EH (cell line): ENCODE results near the gene NT5C1B.
A peak's percentile ranks its signal among the peaks of the same experiment; 100 is the strongest.
"Not testable (repeated sequence)": the region's sequence is repeated elsewhere in the genome, so short reads cannot be mapped to it uniquely, and the experiment has no call there.

ENCODE experiments used
- DNase-seq: peaks from one replicate; pipeline ENCODE4 v3.0.0-alpha.2; 2015; ENCODE audit warnings: low read depth

NT5C1B gene

DNA sequence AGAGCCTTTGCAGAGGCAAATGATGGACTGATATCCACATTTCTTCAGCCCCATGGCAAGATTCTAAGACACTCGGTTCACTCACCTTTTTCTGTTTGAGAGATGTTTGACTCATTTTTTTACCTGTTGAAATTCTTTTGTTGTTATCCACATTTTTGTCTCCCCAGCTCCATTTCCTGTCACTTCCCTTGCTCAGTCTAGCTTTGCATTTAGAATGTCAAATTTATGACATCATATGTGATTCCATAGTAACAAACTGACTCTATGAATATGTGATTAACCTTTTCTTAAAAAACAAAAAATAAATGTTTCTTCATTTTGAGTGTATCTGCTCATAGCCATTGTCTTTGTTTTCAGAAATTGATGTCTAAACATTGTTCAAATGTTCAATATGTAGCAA is at the start of gene NT5C1B:
TSS of gene NT5C1B (minus strand) at position 216 of the 400 bp plus-strand sequence. CDS start at position 115, 101 bp downstream.
- DNase-seq, result no peak

DNA sequence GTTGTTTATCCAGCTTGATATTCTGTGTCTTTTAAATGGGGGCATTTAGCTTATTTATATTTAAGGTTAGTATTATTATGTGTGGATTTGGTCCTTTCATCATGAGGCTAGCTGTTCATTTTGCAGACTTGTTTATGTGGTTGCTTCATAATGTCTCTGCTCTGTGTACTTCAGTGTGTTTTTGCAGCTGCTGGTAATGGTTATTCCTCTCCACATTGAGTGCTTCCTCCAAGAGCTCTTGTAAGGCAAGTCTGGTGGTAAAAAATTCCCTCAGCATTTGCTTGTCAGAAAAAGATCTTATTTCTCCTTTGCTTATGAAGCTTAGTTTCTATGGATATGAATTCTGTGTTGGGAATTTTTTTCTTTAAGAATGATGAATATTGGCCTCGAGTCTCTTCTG is 47.8 kb upstream of the NT5C1B start:
- no peak for DNase-seq

DNA sequence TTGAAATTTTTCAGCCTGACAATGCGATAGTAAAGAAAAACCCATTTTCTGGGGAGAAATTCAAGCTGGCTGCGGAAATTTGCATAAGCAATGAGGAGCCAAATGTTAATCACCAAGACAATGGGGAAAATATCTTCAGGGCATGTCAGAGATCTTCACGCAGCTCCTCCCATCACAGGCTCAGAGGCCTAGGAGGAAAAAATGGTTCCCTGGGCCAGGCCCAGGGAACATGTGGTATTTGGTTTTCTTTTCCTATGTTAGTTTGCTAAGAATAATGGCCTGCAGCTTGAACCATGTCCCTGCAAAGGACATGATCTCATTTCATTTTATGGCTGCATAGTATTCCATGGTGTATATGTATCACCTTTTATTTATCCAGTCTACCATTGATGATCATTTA is 43.3 kb upstream of the NT5C1B start:
- not testable (repeated sequence) for DNase-seq

DNA sequence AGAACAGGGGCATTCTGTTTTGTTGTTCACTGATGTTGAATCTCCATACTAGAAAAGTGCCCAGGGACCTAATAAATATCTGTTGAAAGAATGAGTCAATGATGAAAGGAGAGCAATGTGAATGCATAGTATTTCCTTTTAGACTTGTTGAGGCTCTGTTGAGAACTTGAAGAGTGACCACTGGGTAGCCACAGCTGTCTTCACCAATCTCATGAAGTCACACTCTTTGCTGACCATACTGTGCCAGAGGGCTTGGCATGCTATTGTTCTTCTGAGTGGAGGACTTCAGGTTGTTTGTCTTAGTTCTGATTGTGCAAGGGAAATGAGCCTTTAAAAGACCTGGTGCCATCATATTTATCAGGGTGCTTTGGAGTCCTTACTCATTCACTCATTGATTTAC is 41.6 kb upstream of the NT5C1B start:
- DNase-seq, result peak; percentile 61

DNA sequence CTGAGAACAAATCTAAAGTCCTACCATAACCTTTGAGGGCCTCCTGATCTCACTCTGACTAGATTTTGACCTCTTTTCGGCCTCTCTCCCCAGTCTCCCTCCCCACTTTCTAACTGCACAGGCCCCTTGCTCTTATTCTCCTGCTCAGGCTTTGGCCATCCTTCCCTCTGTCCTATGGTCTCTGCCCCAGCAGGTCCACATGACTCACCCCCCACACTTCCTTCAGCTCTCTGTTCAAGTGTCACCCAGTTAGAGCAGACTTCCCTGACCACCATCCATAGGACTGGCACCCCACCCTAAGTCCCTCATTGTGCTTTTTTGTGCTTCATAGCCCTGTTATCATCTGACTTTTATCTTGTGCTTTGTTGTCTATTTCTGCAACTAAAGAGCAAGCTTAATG is 41.2 kb upstream of the NT5C1B start:
- peak; percentile 54 for DNase-seq

DNA sequence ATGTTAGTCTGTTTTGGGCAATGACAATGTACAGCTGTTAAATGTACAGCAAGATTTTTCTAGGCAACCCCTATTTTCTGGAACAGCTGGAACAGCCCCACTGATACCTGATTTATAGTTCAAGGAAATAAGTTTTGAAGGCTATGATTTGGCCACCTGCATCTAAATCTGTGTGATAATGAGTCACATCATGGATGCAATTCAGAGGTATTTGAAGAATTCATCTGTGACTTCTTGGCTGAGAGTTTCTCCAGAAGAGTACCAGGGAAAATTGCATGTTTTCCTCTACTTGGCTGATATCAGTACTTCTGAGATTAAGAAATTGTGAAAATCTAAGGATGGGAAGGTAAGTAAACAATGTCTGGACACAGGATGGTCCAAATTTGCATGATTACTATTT is 40.7 kb upstream of the NT5C1B start:
- DNase-seq, result peak; percentile 82

DNA sequence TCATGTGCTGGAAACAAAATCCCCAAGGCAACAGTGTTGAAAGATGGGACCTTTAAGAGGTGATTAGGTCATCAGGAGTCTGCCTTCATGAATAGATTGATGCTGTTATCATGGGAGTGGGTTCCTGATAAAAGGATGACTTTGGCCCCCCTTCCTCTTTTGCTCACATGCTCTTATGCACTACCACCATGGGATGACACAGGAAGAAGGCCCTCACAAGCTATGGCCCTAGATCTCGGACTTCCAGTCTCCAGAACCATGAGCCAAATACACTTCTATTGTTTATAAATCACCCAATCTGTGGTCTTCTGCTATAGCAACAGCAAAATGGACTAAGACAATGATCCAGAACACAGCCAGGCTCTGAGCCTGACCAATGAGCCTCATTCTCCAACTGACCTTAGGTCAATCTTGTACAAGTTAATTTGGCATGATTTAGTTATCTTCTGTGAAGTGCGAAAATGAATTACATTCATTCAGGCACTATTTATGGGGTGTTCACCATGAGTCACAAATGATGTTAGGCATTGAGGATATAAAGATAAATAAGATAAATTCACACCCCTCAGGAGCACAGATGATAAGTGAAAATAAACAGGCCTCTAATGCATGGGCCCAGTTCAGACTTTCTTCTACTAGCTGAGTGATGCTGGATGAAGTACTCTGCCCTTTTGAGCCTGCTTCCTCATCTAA is 37.7 kb upstream of the NT5C1B start:
- DNase-seq, result peak; percentile 55

DNA sequence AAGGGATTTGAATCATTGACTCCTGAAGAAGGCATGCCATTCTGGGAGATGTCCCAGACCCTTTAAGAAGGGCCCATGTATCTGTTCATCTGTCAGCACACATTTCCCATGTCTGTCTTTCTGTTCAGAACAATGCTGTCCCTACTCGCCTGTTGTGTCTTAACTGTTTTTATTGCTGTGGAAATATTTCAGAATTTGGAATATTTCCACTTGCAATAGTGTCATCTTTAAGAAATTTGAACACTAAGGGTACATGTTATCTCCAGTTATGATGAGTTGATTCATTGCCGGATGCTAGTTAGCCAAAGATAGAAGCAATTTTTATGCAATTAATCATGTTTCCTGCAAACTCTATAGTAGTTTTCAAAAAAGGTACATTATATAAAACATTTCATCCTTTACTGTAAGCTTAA is 36.9 kb upstream of the NT5C1B start:
- peak; percentile 94 for DNase-seq

DNA sequence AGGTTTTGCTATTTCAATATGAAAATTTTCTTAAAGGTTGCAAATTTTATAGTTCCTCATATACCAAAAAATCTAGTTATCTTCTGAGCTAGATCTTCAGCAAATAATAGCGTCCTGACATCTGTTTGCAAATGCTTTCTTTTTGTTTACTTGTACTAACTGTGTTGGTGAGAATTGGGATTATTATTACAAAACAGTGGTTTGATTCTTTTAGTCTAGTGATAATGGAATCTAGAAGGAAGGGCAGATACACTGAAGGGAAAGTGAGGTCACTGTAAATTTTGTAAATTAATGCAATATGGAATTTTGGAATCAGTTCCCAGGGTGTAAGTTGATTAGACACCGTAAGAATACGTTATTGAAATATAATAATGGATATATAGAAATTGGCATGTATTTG is 36.2 kb upstream of the NT5C1B start:
- DNase-seq, result no peak

DNA sequence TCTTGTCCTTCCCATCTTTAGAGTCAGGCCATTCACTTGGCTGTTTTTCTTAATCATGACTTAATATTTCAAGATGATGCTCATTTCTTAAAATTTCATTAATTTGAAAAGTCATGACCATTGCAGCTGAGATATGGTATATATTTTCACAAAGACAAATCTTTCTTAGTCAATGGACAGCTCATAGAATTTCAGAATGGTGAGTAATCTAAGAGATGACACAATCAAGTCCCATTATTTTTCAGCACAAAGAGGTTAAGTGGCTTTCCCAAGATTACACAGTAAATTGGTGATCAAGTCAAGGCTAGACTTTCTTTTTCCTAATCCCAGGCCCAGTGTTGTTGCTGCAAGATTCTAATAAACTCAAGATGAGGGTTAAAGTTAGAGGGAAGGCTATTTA is 34.4 kb upstream of the NT5C1B start:
- peak; percentile 84 for DNase-seq

DNA sequence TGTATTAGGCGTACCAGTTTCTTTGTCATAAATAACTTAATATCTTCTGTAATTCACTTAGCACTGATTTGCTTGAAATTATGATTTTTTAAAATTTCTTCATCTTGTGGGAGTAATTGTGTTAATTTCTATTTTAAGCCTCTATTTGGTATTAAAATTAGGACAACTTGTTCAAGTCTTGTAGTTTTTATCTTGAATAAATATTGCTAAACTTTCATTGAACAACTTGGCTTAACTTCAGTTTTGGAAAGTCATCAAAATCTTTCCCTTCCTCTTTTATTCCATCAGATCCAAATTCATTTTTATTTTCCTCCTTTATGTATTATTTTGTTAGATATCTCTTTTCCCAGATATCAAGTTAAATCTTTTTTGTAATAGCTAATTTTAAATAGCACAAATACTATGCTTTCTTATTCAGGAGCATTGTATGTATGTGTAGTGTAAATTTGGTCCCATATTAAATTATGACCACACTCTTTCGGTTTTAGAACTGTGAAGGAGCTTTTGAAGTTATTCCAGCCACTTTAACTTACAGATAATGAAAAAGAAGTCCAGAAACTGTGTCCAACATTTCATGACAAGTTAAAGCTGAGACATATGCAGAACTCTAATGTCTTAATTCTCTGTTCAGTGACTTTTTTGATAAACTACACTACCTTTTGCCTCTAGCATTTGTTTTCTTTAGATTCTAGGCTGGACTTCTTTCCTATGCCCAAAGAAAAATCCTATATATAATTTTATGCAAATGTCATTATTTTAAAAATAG is 31.7 kb upstream of the NT5C1B start:
- no peak for DNase-seq

DNA sequence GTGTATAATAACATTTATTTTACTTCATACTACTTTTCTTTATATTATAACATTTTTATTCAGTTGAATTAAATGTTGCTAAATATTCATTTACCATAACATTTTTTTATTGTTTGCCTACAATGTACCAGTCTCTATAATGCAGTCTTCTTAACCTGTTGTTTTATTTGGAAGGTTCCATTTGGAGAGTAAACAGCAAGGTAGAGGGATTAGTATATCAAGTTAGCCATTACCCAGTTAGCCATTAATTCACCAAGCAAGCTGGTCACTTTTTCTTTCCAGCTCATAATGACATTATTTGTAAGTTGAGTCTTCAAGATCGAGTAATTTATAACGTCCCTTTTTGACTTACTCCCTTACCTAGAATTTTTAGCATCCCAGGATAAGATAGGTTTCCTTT is 29.7 kb upstream of the NT5C1B start:
- no peak for DNase-seq

DNA sequence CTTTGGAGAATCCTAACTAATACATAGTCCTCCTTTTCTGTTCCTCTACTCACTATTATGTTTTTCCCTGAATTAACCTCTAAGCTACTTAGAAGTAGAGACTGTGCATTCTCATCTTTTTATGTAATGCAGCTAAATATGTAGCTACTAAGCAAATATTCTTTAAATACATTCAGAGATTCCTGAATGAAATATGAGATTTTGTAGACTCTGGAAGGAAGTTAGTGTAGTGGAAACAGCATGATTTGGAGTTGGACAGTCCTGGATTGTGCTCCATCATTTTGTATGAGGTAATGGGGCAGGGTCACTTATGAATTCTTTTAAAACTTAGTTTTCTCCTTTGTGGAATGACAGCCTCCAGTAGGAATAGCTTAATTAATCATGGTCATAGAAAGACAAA is 24.7 kb upstream of the NT5C1B start:
- DNase-seq, result peak; percentile 53

DNA sequence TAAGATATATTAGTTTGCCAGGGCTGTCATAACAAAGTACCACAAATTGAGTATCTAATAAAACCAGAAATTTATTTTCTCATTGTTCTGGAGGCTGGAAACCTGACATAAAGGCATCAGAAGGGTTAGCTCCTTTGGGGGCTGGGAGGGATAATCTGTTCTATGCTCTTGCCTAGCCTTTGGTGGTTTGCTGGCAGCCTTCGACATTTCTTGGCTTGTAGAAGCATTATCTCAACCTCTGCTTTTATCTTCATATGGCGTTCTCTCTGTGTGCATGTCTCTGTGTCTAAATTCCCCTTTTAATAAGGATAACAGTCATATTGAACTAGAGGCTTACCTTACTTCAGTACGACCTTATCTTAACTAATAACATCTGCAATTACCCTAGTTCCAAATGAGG is 22.8 kb upstream of the NT5C1B start:
- no peak for DNase-seq

DNA sequence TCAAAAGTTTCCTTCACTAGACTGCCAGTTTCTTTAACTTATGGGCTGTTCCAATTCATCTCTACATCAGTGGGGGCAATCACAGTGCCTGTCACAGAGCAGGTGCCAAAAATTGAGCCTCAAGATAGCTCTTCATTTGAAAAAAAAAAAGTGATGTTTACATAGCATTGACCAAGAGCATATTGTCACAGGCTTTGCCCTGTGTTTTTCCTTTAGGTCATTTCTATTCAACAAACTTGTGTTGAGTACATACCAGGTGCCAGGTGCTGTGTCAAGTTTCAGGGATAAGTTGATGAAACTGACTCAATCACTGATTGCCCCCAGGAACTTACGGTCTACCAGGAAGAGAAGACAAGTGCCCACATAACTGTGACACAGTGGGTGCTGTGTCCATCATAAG is 22.2 kb upstream of the NT5C1B start:
- DNase-seq, result no peak

DNA sequence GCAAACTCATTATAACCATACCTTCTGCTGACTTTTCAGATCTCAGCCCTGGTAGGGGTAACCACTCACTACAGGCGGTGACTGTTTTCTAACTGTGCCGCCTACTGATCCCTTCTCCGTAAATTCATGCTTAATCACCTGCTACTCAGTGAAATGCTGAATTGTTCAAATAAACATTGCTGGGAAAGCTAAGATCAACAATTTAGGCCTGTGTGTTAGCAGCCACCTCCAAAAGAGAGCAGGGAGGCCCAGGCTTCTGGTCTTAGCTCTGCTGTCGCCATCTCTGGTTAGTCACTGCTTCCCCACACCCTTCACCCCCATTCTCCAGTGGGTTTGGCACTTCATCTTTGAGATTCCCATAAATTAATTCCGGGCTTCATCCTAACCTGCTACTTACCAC is 21.8 kb upstream of the NT5C1B start:
- peak; percentile 32 for DNase-seq

DNA sequence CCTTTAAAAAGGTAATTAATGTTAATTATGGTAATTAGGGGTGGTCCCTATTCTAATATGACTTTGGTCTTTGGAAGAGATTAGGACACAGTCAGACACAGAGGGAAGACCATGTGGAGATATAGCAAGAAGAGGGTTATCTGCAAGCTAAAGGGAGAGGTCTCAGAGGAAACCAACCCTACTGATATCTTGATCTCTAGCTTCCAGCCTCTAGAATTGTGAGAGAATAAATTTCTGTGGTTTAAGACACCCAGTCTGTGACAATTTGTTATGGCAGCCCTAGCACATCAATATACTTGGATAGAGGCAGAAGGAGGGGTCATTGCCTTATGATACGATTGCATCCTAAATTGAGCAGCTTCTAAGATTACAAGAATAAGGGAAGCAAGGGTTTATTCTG is 21.3 kb upstream of the NT5C1B start:
- DNase-seq, result no peak

DNA sequence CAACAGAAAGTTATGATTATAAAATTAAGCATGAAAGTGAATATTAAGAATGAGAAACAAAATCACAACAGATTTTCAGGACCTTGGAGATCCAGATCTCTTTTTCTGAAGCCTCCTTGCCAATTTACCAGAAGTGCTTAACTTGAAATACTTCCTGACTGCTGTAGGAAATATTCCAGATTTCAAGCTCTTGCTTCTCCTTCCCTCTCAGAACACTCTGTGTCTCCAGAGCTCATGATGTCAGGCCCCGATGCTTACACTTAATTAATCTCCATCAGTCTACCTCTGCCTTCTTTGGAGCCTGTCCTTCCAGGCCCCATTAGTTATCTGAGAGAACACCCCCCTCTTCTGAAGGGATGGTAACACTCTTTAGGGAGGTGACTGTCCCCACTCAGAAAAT is 20.7 kb upstream of the NT5C1B start:
- DNase-seq, result no peak

DNA sequence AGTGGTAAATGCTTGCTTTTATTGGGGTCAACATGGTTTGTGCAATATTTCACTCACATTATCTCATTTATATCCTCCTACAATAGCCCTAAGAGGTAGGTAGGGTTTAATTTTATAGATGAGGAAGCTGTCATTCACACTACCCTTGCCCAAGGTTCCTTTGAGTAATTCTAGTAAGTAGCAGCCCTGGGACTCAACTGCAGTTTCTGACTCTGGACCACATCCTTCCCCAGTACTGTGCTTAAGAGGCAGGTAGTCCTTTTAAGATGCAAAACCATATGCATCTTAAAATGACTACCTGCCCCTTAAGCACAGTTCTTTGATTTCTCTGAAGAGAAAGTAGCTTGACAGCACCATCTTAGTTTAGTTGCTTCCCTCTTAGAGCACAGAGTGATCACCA is 15.7 kb upstream of the NT5C1B start:
- no peak for DNase-seq

DNA sequence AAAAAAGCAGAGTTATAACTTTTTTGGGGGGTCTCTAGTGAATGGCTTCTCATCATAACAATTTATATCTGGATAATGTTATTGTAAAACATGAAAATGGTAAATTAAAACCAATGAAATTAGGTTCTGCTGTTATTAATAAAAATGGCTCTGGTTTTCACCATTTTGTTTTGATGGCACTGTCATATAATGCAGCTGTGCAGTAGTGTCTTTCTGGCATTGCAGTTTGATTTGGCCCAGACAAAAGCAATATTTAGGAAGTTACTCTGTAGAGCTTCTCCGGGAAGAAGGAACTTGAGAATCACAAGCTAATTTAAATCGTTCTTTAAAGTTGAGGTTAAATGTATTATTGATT is 15.1 kb upstream of the NT5C1B start:
- no peak for DNase-seq

DNA sequence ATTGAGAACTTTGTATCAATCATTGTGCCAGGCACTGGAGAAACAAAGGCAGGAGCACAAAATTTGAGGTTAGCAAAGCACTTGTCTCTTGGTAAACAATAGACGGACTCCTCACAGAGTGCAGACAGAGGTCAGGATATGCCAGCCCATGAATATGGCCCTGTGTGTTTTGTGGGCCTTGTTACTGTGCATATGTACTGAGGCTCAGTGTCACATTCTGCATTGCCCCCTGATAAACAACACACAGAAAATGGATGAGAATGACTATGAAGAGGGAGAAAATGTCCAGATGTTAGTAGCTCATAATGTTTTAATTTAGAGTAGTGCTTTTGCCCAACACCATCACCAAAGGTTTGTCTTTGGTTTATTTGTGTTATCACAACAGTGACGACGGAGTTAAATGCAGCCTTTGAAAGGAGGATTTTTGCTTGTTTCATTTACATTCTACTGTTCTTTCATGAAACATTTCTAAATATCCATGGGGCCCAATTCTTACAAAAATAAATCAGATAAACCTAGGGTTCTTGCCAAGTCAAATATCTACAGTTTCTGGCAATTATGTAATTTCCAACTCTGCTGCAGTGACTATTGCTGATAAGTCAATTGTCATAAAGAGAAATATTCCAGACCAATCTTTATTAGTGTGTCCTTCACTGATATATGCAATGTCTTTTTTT is 14.6 kb upstream of the NT5C1B start:
- DNase-seq, result no peak

DNA sequence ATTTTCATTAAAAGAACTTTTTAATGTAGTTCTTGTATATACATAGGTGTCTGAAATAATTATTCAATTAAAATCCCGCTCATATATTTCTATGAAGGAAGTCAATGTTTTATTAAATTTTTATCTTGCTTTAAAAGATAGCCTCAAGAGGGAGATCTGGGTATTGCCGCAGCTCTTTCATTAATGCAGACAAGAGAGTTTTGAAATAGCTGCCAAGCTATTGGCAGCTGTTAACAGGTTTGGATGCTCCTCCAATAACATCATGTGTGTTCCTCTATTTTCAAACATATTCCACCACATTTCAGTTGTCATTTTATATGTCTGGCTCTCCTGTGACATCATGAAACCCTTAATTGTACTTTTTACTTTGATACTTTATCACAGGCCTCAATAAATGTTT is 12.9 kb upstream of the NT5C1B start:
- DNase-seq, result no peak

DNA sequence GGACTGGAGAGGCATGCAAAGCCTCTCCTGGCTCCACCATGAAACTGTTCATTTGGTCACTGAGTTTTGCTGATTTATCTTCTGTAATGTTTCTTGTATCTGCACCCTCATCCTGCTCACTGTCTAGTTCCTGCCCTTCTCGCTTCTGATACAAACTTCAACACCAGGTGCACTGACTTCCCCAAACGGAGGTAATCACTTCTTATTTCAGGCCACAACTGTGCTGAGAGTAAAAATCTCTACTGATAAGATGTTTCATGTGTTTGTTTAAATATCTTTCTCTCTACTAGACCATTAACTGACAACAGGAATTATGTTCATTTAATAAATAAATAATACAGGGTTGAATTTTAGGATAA is 10.9 kb upstream of the NT5C1B start:
- no peak for DNase-seq
